ENCODE data around the gene RAB6A. TPM values are rescaled to one million over a fixed set of nuclear protein-coding genes. Genes with fewer than 3 reads are reported as not detected.

RAB6A gene
- total RNA-seq, 4 donors from 2014 or later: 49.0 to 232 (median 206) TPM

- Histone ChIP-seq H3K27ac (no peak overlapping the region), H3K4me1 (peaks cover 10 to 59% (median 26%) of the 10 kb centered on the region in 4 donors), H3K4me3 (no peak overlapping the region), H3K9me3 (no peaks in the 10 kb centered on the region), H3K27me3 (no peaks in the 10 kb centered on the region), H3K36me3 (no peaks in the 10 kb centered on the region)
- intact Hi-C loops (cut with DNase I; ENCODE audit: low total_unique reads): no loop called here
- TF ChIP-seq POLR2A (IDR thresholded peaks at IDR 0.05) (no peak), POLR2AphosphoS5 (IDR thresholded peaks at IDR 0.05) (no peak), EP300 (IDR thresholded peaks at IDR 0.05; ENCODE audit: low read depth) (no peak), CTCF (IDR thresholded peaks at IDR 0.05) (no peak)
- in situ Hi-C loops (cut with MboI; ENCODE audit: low pct_ligation_motif_present in 1 of 4, low pct_unique_long_range_greater_than_20kb in 1 of 4, low sequenced_read_pairs in 3 of 4): no loop called here
- DNase-seq: no peak
- 19 to 39% methylated on average over 3 to 5 of the region's 5 CpGs for WGBS, 2 donors (ENCODE audit: low coverage in 1 of 2)
Measured at GRCh38 chr11:73750228-73750627, 10.6 kb downstream of the RAB6A start.

GRCh38 chr11:73749118-73749517 is 11.8 kb downstream of the RAB6A start:
- 92 to 99% methylated on average over 7 of the region's 7 CpGs for WGBS, 2 donors (ENCODE audit: low coverage in 1 of 2)

GRCh38 chr11:73748300-73748699 is 12.6 kb downstream of the RAB6A start:
- no peak for TF ChIP-seq EP300 (IDR thresholded peaks at IDR 0.05; ENCODE audit: low read depth)
- TF ChIP-seq POLR2A (IDR thresholded peaks at IDR 0.05): no peak
- TF ChIP-seq POLR2AphosphoS5 (IDR thresholded peaks at IDR 0.05): no peak
- no peak for TF ChIP-seq CTCF (IDR thresholded peaks at IDR 0.05)
- Histone ChIP-seq H3K4me1 (peaks cover 4 to 46% (median 24%) of the 10 kb centered on the region in 4 donors), H3K27me3 (no peaks in the 10 kb centered on the region), H3K27ac (no peak overlapping the region), H3K36me3 (no peaks in the 10 kb centered on the region), H3K9me3 (no peaks in the 10 kb centered on the region), H3K4me3 (no peak overlapping the region)
- in situ Hi-C loops (cut with MboI; ENCODE audit: low pct_ligation_motif_present in 1 of 4, low pct_unique_long_range_greater_than_20kb in 1 of 4, low sequenced_read_pairs in 3 of 4): no loop called here
- no peak for DNase-seq
- 92 to 95% methylated on average over 5 of the region's 5 CpGs for WGBS, 2 donors (ENCODE audit: low coverage in 1 of 2)
- intact Hi-C loops (cut with DNase I; ENCODE audit: low total_unique reads): no loop called here

More at GRCh38 chr11:73749118-73749517, 11.8 kb downstream of the RAB6A start:
- Histone ChIP-seq H3K27ac (no peak overlapping the region), H3K36me3 (no peaks in the 10 kb centered on the region), H3K4me1 (peaks cover 5 to 48% (median 26%) of the 10 kb centered on the region in 4 donors), H3K4me3 (no peak overlapping the region), H3K27me3 (no peaks in the 10 kb centered on the region), H3K9me3 (no peaks in the 10 kb centered on the region)
- intact Hi-C loops (cut with DNase I; ENCODE audit: low total_unique reads): no loop called here
- TF ChIP-seq POLR2A (IDR thresholded peaks at IDR 0.05): no peak
- no peak for TF ChIP-seq CTCF (IDR thresholded peaks at IDR 0.05)
- TF ChIP-seq POLR2AphosphoS5 (IDR thresholded peaks at IDR 0.05): no peak
- TF ChIP-seq EP300 (IDR thresholded peaks at IDR 0.05; ENCODE audit: low read depth): no peak
- no peak for DNase-seq
- in situ Hi-C loops (cut with MboI; ENCODE audit: low pct_ligation_motif_present in 1 of 4, low pct_unique_long_range_greater_than_20kb in 1 of 4, low sequenced_read_pairs in 3 of 4): no loop called here

- no peak overlapping the region for H3K4me3 ChIP-seq
- no peaks in the 10 kb centered on the region for H3K9me3 ChIP-seq
- peaks cover 0 to 41% (median 22%) of the 10 kb centered on the region in 4 donors for H3K4me1 ChIP-seq
- no peak for TF ChIP-seq CTCF (IDR thresholded peaks at IDR 0.05)
- TF ChIP-seq EP300 (IDR thresholded peaks at IDR 0.05; ENCODE audit: low read depth): no peak
- H3K27me3 ChIP-seq: no peaks in the 10 kb centered on the region
- no peaks in the 10 kb centered on the region for H3K36me3 ChIP-seq
- in situ Hi-C loops (cut with MboI; ENCODE audit: low pct_ligation_motif_present in 1 of 4, low pct_unique_long_range_greater_than_20kb in 1 of 4, low sequenced_read_pairs in 3 of 4) (no loop called here), intact Hi-C loops (cut with DNase I; ENCODE audit: low total_unique reads) (no loop called here)
- DNase-seq: no peak
- no peak overlapping the region for H3K27ac ChIP-seq
- 66% methylated on average over 3 of the region's 3 CpGs for WGBS, 2 donors (ENCODE audit: low coverage in 1 of 2)
Measured at GRCh38 chr11:73747762-73748161, 13.1 kb downstream of the RAB6A start.
